GM23338 (cell line): ENCODE measurements around the gene SLC35A5. TPM values are rescaled to one million over a fixed set of nuclear protein-coding genes. Genes with fewer than 3 reads are reported as not detected.

Source experiments
- ATAC-seq: fragments of 200-7000 bp; cut with Tn5 transposase; 3 replicates; pipeline ENCODE4 v1.9.1; 2020
- DNase-seq: peaks from one replicate; pipeline ENCODE4 v3.0.0-alpha.2; 2015; ENCODE audit warnings: low spot score
- H2AFZ ChIP-seq: fragments of 200-600 bp; sonication (generic); 2 replicates; pipeline ENCODE4 v1.8.0; 2016; ENCODE audit warnings: antibody characterized with exemption, mild to moderate bottlenecking, moderate library complexity
- H3F3A ChIP-seq: fragments of 200-600 bp; sonication (generic); replicated peaks from 2 replicates; pipeline ENCODE4 v1.8.0; 2017; ENCODE audit warnings: antibody characterized with exemption, mixed run types, low read depth
- H3K27ac ChIP-seq: fragments of 200-600 bp; sonication (generic); 2 replicates; pipeline ENCODE4 v1.6.1; 2016; ENCODE audit warnings: low read depth
- H3K27me3 ChIP-seq: fragments of 200-600 bp; sonication (generic); 2 replicates; pipeline ENCODE4 v1.8.0; 2016; ENCODE audit warnings: mild to moderate bottlenecking, mixed run types, moderate library complexity; ENCODE audit not compliant: insufficient read depth
- H3K36me3 ChIP-seq: fragments of 200-600 bp; sonication (generic); 2 replicates; pipeline ENCODE4 v1.8.0; 2016; ENCODE audit warnings: mild to moderate bottlenecking; ENCODE audit not compliant: insufficient read depth
- H3K4me1 ChIP-seq: fragments of 200-600 bp; sonication (generic); 2 replicates; pipeline ENCODE4 v1.8.0; 2016; ENCODE audit warnings: mild to moderate bottlenecking, moderate library complexity; ENCODE audit not compliant: insufficient read depth
- H3K4me2 ChIP-seq: fragments of 200-600 bp; sonication (generic); 2 replicates; pipeline ENCODE4 v1.7.1; 2017; ENCODE audit warnings: mixed run types
- H3K4me3 ChIP-seq: fragments of 200-600 bp; sonication (generic); 2 replicates; pipeline ENCODE4 v1.6.1; 2016; ENCODE audit warnings: mixed run types
- H3K79me2 ChIP-seq: fragments of 200-600 bp; sonication (generic); replicated peaks from 2 replicates; pipeline ENCODE4 v1.8.0; 2017; ENCODE audit warnings: mild to moderate bottlenecking; ENCODE audit not compliant: insufficient read depth
- H3K9me2 ChIP-seq: fragments of 200-600 bp; sonication (generic); 2 replicates; pipeline ENCODE4 v1.8.0; 2017; ENCODE audit not compliant: insufficient read depth
- H4K20me1 ChIP-seq: fragments of 200-600 bp; sonication (generic); replicated peaks from 2 replicates; pipeline ENCODE4 v1.8.0; 2017; ENCODE audit warnings: mild to moderate bottlenecking; ENCODE audit not compliant: insufficient read depth
- H3K27ac Mint-ChIP-seq: 2 replicates; pipeline ENCODE4 v1.8.0; 2020; ENCODE audit warnings: inconsistent platforms, mild to moderate bottlenecking, moderate library complexity, mixed read lengths
- H3K27me3 Mint-ChIP-seq: 3 replicates; pipeline ENCODE4 v1.8.0; 2022; ENCODE audit warnings: low read depth, mild to moderate bottlenecking, moderate library complexity, mixed read lengths, inconsistent platforms; ENCODE audit not compliant: insufficient read depth, poor library complexity
- H3K36me3 Mint-ChIP-seq: 3 replicates; pipeline ENCODE4 v1.8.0; 2021; ENCODE audit warnings: low read depth, mild to moderate bottlenecking, inconsistent platforms, moderate library complexity, mixed read lengths
- H3K4me1 Mint-ChIP-seq: 3 replicates; pipeline ENCODE4 v1.8.0; 2020; ENCODE audit warnings: mild to moderate bottlenecking, inconsistent platforms, mixed read lengths
- H3K4me3 Mint-ChIP-seq: 3 replicates; pipeline ENCODE4 v1.8.0; 2021; ENCODE audit warnings: moderate library complexity, mild to moderate bottlenecking, inconsistent platforms, mixed read lengths
- H3K9me3 Mint-ChIP-seq: 3 replicates; pipeline ENCODE4 v1.8.0; 2020; ENCODE audit warnings: moderate library complexity, mild to moderate bottlenecking, inconsistent platforms, mixed read lengths
- CTCF ChIP-seq, 2 experiments: fragments of 200-600 bp in 1 of 2; sonication (generic) in 1 of 2; conservative IDR thresholded peaks; 2 replicates each; pipeline versions ENCODE4 v1.5.1 to v1.6.1; 2016 to 2017; ENCODE audit warnings: antibody characterized with exemption in 2 of 2, low read depth in 2 of 2, mild to moderate bottlenecking in 2 of 2, moderate library complexity in 1 of 2
- ETS1 ChIP-seq: IDR thresholded peaks from 2 replicates; pipeline ENCODE4 v1.6.1; 2016; ENCODE audit warnings: antibody characterized with exemption
- EZH2phosphoT487 ChIP-seq: fragments of 200-600 bp; sonication (generic); IDR thresholded peaks from one replicate; pipeline ENCODE4 v1.8.1; 2018; ENCODE audit warnings: antibody characterized with exemption; ENCODE audit not compliant: unreplicated experiment
- NANOG ChIP-seq: IDR thresholded peaks from 2 replicates; pipeline ENCODE4 v1.6.1; 2016; ENCODE audit warnings: antibody characterized with exemption, borderline replicate concordance
- REST ChIP-seq: IDR thresholded peaks from one replicate; pipeline ENCODE4 v1.6.1; 2018; ENCODE audit warnings: antibody characterized with exemption; ENCODE audit not compliant: unreplicated experiment
- STAT1 ChIP-seq: IDR thresholded peaks from one replicate; pipeline ENCODE4 v1.6.1; 2016; ENCODE audit warnings: antibody characterized with exemption; ENCODE audit not compliant: unreplicated experiment
- ZNF331 ChIP-seq: fragments of 250-450 bp; sonication (Bioruptor Pico); IDR thresholded peaks from 2 replicates; pipeline ENCODE4 v1.5.0; 2020; ENCODE audit warnings: low read depth, mild to moderate bottlenecking, moderate library complexity
- ZNF462 ChIP-seq: fragments of 250-450 bp; sonication (Bioruptor Pico); IDR thresholded peaks from 2 replicates; pipeline ENCODE4 v1.5.0; 2020; ENCODE audit warnings: mild to moderate bottlenecking, moderate library complexity
- polyA plus RNA-seq: library from polyadenylated mRNA; unstranded; fragments of >200 nt; fragmentation: Nextera tagmentation; extraction: Ambion mirVana; gene quantifications from 2 replicates; pipeline ENCODE4 v1.2.1, GENCODE V29; 2016
- total RNA-seq: library from RNA; depleted of rRNA; stranded (reverse); fragments of >200 nt; shearing (Covaris generic); gene quantifications from 2 replicates; pipeline ENCODE4 v1.2.3, GENCODE V29; 2014

The SLC35A5 gene
- total and polyA plus RNA-seq, 2 experiments from 2014 or later = 19.9 to 40.4 TPM

GRCh38 chr3:112633757-112634156, 71.9 kb downstream of the SLC35A5 start:
- Histone ChIP-seq H4K20me1 (no peaks in the 10 kb centered on the region), H3K27me3 (no peaks in the 10 kb centered on the region), H3K79me2 (no peaks in the 10 kb centered on the region), H2AFZ (no peak overlapping the region), H3K4me3 (peak overlapping the region; percentile 4; the same call in 1 of the 2 replicates), H3F3A (no peaks in the 10 kb centered on the region), H3K4me2 (peak overlapping the region; percentile 53), H3K27ac (peak overlapping the region; percentile 64), H3K36me3 (no peaks in the 10 kb centered on the region), H3K9me2 (no peaks in the 10 kb centered on the region; the same call in 1 of the 2 replicates), H3K4me1 (peaks cover 66% of the 10 kb centered on the region)
- TF ChIP-seq ETS1 = no peak
- TF ChIP-seq ZNF331 (CRISPR knock-in tag) = no peak
- no peak for TF ChIP-seq REST
- no peak for TF ChIP-seq STAT1
- no peak for TF ChIP-seq NANOG
- no peak for TF ChIP-seq ZNF462 (CRISPR knock-in tag)
- TF ChIP-seq CTCF (conservative IDR thresholded peaks at IDR 0.05; ENCODE audit: low read depth in 2 of 2) = no peak
- TF ChIP-seq EZH2phosphoT487 = no peak
- Mint-ChIP-seq H3K4me3 (peak overlapping the region; percentile 12; the same call in 1 of the 3 replicates), H3K27me3 (no peaks in the 10 kb centered on the region), H3K27ac (peak overlapping the region; percentile 11; the same call in 1 of the 2 replicates), H3K9me3 (no peaks in the 10 kb centered on the region), H3K4me1 (peaks cover 61% of the 10 kb centered on the region), H3K36me3 (0 out of 3 replicates have a peak, but pooled peaks cover under 1% of the 10 kb centered on the region)
- ATAC-seq (peak; percentile 16; the same call in 2 of the 3 replicates), DNase-seq (no peak)
